Testis (tissue), 2 donors: ENCODE measurements around the gene TM9SF4.

Experiments
- POLR2A ChIP-seq: fragments of 450-650 bp; IDR thresholded peaks from one replicate; pipeline ENCODE4 v1.6.1; 2017; ENCODE audit warnings: antibody characterized with exemption, mild to moderate bottlenecking, moderate library complexity
- TF ChIP-seq, protein P1 (sequence below), 3 experiments: fragments of 450-650 bp in 2 of 3; fragments of 200-600 bp in 1 of 3; sonication (generic) in 1 of 3; IDR thresholded peaks; one replicate each; pipeline ENCODE4 v1.5.1; 2016 to 2019; ENCODE audit warnings: antibody characterized with exemption in 3 of 3, mild to moderate bottlenecking in 2 of 3, moderate library complexity in 1 of 3

DNA sequence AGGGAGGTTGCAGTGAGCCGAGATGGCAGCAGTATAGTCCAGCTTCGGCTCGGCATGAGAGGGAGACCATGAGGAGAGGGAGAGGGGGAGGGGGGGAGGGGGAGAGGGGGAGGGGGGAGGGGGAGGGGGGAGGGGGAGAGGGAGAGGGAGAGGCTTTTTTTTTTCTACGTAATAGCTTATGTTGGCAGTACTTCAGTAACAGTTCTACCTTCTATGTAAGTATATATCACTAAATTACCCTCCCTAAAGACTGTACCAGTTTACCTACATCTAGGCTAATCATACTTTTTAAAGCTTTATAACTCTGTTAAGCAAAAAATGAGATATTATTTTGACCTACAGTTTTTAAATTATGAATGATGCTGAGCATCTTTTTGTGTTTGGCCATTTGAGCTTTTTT lies 13.6 kb downstream of the TM9SF4 start:
- TF ChIP-seq, protein P1, sequence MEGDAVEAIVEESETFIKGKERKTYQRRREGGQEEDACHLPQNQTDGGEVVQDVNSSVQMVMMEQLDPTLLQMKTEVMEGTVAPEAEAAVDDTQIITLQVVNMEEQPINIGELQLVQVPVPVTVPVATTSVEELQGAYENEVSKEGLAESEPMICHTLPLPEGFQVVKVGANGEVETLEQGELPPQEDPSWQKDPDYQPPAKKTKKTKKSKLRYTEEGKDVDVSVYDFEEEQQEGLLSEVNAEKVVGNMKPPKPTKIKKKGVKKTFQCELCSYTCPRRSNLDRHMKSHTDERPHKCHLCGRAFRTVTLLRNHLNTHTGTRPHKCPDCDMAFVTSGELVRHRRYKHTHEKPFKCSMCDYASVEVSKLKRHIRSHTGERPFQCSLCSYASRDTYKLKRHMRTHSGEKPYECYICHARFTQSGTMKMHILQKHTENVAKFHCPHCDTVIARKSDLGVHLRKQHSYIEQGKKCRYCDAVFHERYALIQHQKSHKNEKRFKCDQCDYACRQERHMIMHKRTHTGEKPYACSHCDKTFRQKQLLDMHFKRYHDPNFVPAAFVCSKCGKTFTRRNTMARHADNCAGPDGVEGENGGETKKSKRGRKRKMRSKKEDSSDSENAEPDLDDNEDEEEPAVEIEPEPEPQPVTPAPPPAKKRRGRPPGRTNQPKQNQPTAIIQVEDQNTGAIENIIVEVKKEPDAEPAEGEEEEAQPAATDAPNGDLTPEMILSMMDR (IDR thresholded peaks at IDR 0.05) = no peak
- TF ChIP-seq POLR2A = no peak
